Measurements from ENCODE around the gene C1QTNF4. TPM values are rescaled to one million over a fixed set of nuclear protein-coding genes. Genes with fewer than 3 reads are reported as not detected.

Gene C1QTNF4
- total and polyA plus RNA-seq, 10 of the 15 experiments (the other 5 are each of a cell fraction or from before 2014, with no cell fraction given): 0.06 TPM; not detected in 9

DNA sequence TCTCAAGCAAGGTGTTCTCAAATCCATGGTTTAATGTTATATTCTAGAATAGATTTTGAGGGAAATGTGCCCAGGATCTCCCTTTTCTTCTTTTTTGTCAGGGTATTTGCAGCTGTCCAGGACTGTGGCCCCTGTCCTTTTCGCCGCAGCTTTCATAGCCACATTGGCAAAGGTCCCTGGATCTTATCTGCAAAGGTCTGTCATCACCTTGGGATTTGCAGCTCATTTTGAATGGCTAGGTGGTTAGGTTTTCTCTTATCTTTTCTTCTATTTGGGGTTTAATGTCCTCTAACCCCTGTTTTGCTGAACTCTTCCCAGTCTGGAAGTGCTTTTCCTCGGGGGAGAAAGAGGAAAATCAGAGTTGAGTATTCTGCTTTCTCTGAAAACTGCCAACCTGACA, 11.7 kb upstream of the C1QTNF4 start:
- no peaks in the 10 kb centered on the region for H4K20me1 ChIP-seq (ENCODE audit: control insufficient read depth, insufficient read depth)
- RAD21 ChIA-PET (ENCODE audit: unreplicated experiment): no interaction called here
- FAIRE-seq (no peak), ATAC-seq (no peak), DNase-seq (ENCODE audit: low read depth, low spot score) (no peak)
- CTCF ChIA-PET: no interaction called here
- no TSS peak for BruUV-seq (replicated peaks)
- H3K4me3 ChIP-seq: no peak overlapping the region
- no peaks in the 10 kb centered on the region for H3K9me3 ChIP-seq (replicated peaks; ENCODE audit: control insufficient read depth, insufficient read depth, low read length)
- H3K27ac ChIP-seq (ENCODE audit: control insufficient read depth, insufficient read depth): no peak overlapping the region
- TF ChIP-seq, protein P1, sequence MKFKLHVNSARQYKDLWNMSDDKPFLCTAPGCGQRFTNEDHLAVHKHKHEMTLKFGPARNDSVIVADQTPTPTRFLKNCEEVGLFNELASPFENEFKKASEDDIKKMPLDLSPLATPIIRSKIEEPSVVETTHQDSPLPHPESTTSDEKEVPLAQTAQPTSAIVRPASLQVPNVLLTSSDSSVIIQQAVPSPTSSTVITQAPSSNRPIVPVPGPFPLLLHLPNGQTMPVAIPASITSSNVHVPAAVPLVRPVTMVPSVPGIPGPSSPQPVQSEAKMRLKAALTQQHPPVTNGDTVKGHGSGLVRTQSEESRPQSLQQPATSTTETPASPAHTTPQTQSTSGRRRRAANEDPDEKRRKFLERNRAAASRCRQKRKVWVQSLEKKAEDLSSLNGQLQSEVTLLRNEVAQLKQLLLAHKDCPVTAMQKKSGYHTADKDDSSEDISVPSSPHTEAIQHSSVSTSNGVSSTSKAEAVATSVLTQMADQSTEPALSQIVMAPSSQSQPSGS (IDR thresholded peaks at IDR 0.05; ENCODE audit: low read length): no peak
- TF ChIP-seq SRF (IDR thresholded peaks at IDR 0.05; ENCODE audit: low read depth in 2 of 2, low read length in 2 of 2): no peak
- TF ChIP-seq NRF1 (conservative IDR thresholded peaks at IDR 0.05; ENCODE audit: low read depth, low read length): no peak
- TF ChIP-seq, protein P2, sequence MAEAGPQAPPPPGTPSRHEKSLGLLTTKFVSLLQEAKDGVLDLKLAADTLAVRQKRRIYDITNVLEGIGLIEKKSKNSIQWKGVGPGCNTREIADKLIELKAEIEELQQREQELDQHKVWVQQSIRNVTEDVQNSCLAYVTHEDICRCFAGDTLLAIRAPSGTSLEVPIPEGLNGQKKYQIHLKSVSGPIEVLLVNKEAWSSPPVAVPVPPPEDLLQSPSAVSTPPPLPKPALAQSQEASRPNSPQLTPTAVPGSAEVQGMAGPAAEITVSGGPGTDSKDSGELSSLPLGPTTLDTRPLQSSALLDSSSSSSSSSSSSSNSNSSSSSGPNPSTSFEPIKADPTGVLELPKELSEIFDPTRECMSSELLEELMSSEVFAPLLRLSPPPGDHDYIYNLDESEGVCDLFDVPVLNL (IDR thresholded peaks at IDR 0.05; ENCODE audit: low read depth, low read length): no peak
- TF ChIP-seq FOS (IDR thresholded peaks at IDR 0.05; ENCODE audit: borderline replicate concordance, extremely low read depth, insufficient read length): no peak
- TF ChIP-seq NFXL1 (IDR thresholded peaks at IDR 0.05; ENCODE audit: borderline replicate concordance): no peak
- no peak for TF ChIP-seq TCF12 (IDR thresholded peaks at IDR 0.05; ENCODE audit: low read depth, low read length)
- TF ChIP-seq CEBPB (IDR thresholded peaks at IDR 0.05; ENCODE audit: borderline replicate concordance in 1 of 2, low read depth in 2 of 2, low read length in 2 of 2): no peak
- TF ChIP-seq SMAD1 (IDR thresholded peaks at IDR 0.05; ENCODE audit: low read depth, partially characterized antibody): no peak
- TF ChIP-seq MTA3 (IDR thresholded peaks at IDR 0.05; ENCODE audit: borderline replicate concordance, low read length): no peak
- TF ChIP-seq, protein P3, sequence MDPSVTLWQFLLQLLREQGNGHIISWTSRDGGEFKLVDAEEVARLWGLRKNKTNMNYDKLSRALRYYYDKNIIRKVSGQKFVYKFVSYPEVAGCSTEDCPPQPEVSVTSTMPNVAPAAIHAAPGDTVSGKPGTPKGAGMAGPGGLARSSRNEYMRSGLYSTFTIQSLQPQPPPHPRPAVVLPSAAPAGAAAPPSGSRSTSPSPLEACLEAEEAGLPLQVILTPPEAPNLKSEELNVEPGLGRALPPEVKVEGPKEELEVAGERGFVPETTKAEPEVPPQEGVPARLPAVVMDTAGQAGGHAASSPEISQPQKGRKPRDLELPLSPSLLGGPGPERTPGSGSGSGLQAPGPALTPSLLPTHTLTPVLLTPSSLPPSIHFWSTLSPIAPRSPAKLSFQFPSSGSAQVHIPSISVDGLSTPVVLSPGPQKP (IDR thresholded peaks at IDR 0.05; ENCODE audit: low read depth, low read length): no peak
- no peak for TF ChIP-seq POLR2AphosphoS5 (IDR thresholded peaks at IDR 0.05; ENCODE audit: low read length)
- TF ChIP-seq BCL11A (IDR thresholded peaks at IDR 0.05; ENCODE audit: low read depth, low read length): no peak
- TF ChIP-seq RB1 (IDR thresholded peaks at IDR 0.05; ENCODE audit: borderline replicate concordance): no peak
- TF ChIP-seq CBX3 (IDR thresholded peaks at IDR 0.05; ENCODE audit: borderline replicate concordance, low read depth): no peak
- intact Hi-C loops (cut with micrococcal nuclease; ENCODE audit: unreplicated experiment) (no loop called here), in situ Hi-C loops (cut with MboI) (no loop called here)
- H3K9ac ChIP-seq (ENCODE audit: control insufficient read depth, insufficient read depth, low read length): no peak overlapping the region
- no peak overlapping the region for H2AFZ ChIP-seq (ENCODE audit: control insufficient read depth, low read depth, low read length)
- no peaks in the 10 kb centered on the region; a peak in 1 of 4 replicates for H3K27me3 ChIP-seq (replicated peaks in 1 of 2; ENCODE audit: control insufficient read depth in 2 of 2, insufficient read depth in 2 of 2, low read length in 1 of 2)
- SMC1A ChIA-PET (ENCODE audit: uncharacterized antibody, unreplicated experiment): interaction anchor here (0.7 kb wide), 2 partner anchors 14 to 1784 kb away, joined by 3 to 4 read pairs; no protein-coding TSS in a partner anchor
- POLR2A ChIA-PET: interaction anchor here (0.5 kb wide), 1 partner anchor 391 kb away, joined by 4 read pairs; the partner anchor contains the start of gene DDB2
- WGBS (ENCODE audit: insufficient coverage, insufficient replicate concordance, low lambda C conversion rate, missing lambda C conversion rate): 59% methylated on average over 3 of the region's 3 CpGs
- no peaks in the 10 kb centered on the region for H3K4me1 ChIP-seq (ENCODE audit: control insufficient read depth, insufficient read depth, low read length)
- no peaks in the 10 kb centered on the region for H3K36me3 ChIP-seq (ENCODE audit: control insufficient read depth in 2 of 2, insufficient read depth in 2 of 2, low read length in 1 of 2)
- no peaks in the 10 kb centered on the region for H3K79me2 ChIP-seq (ENCODE audit: control insufficient read depth, insufficient read depth, low read length)
- no peak overlapping the region for H3K4me2 ChIP-seq (ENCODE audit: control insufficient read depth, insufficient read depth)
